HG03280 (cell line): Measurements from ENCODE around the gene TCERG1.
"Not testable (repeated sequence)": the region's sequence is repeated elsewhere in the genome, so short reads cannot be mapped to it uniquely, and the experiment has no call there.

Experiments used
- ATAC-seq: cut with Tn5 transposase; IDR thresholded peaks from one replicate; pipeline ENCODE4 v1.9.1; 2021; ENCODE audit warnings: mild to moderate bottlenecking, moderate library complexity; ENCODE audit not compliant: unreplicated experiment

TCERG1 gene

DNA sequence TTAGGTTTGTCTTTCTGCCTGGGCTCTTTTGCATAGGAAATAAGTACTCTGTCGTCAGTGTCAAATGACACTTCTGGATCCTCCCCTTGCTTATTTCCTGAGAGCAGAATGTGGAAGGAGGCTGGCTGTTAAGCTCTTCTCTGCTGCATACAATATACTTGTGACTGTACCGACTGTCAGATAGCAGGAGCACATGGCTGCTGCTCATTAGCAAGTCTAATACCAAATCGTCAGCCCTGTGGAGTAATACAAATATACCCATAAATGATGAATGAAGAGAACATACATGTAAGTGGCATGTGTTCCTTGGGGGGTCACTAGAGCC, 69.0 kb downstream of the TCERG1 start, which contains the start of gene GPR151:
Gene GPR151, minus strand, starts transcription at position 40 of the 325 bp plus-strand sequence. CDS start 77 bp downstream, outside the sequence.
- ATAC-seq = no peak

DNA sequence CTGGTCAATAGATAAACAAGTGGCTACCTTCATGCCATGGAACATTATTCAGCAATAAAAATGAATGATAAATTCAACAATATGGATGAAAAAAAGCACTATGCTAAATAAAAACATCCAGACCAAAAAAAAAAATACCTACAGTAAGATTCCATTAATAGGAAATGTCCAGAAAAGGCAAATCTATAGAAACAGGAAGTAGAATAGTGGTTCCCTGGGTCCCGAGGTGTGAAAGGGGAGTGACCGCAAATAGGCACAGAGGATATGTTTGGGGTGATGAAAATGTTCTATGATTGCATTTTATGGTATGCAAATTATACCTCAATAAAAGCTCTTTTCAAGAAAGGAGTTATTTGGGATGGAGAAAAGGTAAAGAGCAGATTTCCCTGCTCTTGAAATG, 72.4 kb downstream of the TCERG1 start:
- ATAC-seq = no peak

DNA sequence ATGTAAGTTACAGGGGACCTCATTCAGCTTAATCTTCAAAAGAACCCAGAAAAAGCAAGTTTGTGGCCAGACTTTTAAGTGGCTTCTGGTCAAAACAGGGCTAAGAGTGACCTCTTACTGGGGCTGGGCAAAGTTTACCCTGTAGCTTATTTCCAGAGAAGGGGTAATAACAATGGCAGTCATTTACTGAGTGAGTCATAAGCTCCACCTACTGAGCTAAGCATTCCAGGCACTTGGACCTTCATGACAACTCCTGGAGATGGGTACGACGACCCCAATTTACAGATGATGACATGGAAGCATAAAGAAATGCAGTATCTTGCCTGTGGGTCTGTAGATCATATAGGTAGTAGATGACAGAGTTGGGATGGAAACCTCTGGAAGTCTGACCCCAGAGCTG, 73.6 kb downstream of the TCERG1 start:
- ATAC-seq = no peak

DNA sequence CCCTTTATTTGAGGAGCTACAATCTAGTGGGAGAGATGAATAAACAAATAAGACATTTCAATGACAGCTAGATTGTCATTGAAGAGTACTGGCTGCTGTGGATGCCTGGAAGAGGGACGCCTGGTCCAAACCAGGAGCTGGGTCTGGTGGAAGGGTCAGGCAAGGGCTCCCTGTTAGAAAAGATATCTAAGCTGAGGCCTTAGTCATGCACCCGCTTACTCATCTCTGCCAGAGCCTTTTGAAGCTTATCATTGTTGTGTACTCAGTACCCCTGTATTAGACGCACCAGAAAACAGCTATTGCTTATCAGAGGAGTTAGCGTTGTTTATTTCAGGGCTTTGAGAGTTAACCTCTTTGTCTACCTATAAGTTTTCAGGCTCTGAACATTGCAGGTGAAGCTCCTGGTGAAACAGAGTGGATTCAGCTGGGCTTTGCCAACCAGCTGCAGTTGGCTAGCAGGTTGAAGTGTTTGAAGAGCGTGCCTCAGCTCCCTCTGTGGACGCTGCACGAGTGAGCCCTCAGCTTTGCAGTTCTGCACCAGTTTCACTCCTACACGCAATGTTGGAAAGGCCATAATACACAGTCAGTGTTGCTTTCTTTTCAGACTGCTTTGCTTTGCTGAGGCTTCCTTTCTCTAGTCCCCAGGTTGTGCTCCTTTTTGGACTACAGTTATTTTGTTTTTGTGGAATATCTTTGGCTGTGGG, 74.4 kb downstream of the TCERG1 start:
- ATAC-seq = no peak

DNA sequence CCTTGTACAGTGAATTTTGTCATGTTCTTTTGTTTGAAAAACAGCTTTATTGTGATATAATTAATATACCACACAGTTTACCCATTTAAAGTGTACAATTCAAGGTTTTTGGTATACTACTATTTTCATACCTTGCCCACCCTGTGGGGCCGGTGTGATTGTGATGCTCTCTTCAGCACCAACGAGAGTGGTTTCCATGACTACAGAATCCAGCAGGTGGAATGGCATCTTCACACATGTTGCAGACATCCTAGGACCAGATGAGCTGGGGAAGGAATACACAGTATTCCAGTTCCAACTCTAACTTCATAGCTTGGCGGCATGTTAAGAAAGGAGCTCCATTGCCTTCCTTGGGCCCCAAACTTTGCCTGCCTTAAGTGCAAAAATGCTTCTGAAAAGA, 76.6 kb downstream of the TCERG1 start:
- no peak for ATAC-seq

DNA sequence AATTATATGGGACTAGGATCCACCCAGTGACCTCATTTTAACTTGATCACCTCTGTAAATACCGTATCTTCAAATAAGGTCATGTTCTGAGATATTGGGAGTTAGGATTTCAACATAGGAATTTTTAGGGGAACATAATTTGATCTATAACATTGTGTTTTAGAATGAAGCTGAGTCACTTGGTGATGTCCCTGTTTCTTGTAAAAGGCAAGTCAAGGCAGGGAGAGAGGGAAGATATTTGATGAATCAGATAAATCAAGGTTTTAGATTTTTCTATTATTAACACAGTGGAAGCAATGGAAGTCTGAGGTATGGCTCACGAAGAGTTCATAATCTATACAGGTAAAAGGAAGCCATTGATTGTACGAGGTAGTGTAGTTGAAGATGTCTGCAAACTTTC, 80.7 kb downstream of the TCERG1 start:
- no peak for ATAC-seq

DNA sequence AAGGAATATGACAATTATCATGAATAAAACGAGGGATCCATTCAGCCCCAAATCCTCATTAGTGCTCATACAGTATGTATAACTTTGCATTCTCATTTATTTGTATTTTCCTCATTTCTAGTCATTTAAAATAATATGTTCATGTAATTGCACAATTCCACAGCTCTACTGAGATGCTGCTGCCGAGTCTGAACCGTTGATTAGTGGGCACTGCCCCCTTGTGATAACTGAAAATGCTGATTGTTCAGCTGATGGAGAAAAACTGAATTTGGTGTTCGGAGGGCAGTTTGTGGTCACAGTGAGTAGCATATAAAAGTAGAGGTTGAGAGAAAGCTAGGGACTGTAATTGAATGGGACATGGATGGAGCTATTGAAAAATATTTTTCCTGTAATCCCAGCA, 81.1 kb downstream of the TCERG1 start:
- no peak for ATAC-seq

DNA sequence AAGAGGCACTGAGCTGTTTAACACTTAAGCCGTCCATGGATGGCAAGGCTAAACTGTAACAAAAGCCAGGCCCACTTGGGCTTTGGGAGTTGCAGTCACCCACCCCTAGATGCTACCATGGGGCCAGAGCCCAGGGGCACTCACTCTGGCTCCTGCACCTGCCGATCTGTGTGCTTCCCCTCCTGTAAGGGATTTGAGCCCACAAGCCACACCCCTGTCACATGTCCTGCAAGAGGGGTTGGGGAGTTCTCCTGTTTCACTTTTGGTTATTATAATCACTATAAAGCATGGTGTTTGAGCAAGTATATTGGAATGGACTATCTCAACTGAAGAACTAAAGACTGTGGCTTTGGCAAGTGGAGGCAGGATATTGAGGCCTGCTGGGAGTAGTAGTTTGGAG, 82.9 kb downstream of the TCERG1 start:
- ATAC-seq = no peak

DNA sequence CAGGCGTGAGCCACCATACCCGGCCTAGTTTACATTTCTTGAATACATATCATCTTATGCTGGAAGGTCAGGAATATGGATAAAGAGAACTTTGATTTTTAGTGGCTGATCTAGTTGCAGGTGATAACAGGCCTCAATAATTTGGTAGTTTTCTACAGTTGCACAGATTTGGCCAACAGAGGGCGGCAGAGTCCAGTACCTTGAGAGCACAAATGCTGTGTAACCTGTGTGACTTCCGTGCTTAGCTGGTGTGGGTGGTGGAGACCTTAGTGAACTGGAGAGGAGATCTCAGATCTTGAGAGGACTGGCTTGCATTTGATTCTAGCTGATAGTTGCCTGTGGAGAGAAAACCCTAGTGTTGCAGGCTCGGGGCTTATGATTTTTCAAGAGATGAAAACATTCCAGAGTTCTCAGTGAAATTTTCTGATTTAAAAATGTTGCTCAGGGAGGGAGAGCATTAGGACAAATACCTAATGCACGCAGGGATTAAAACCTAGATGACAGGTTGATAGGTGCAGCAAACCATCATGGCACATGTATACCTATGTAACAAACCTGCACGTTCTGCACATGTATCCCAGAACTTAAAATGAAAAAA, 86.2 kb downstream of the TCERG1 start:
- ATAC-seq = peak; percentile 98

DNA sequence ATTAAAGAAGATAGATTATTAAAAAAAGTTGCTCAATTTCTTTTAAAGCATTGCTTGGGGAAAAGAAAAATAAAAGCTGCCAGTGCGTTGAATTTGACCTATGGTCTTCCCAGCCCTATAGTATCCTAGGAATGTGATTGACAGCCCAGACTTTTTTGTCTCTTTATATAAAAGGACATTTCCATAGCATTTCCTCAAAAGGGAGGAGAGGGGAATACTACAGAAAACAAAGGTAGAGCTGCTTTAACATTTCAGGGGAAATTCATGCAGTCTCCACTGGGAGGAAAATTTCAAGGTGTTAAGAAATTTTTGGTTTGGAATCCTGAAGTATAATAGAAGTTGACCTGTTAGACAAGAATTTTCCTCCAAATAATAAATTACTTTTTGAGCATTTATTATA, 86.7 kb downstream of the TCERG1 start:
- no peak for ATAC-seq

DNA sequence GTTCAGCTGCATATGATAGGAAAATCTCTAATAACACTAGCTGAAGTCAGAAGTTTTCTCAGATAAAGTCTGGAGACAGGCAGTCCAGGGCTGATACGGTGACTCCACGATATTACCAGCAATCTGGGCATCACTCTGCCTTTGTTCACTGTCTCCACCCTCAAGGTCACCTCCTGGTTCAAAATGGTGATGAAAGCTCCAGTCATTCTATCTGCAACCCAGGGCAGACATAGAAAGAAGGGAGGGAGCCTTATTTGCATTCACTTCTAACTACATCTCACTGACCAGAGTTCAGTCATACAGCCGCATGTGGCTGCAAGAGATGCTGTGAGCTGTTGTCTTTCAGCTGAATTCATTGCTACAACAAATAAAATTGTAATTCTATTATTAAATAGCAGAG, 91.3 kb downstream of the TCERG1 start:
- no peak for ATAC-seq

DNA sequence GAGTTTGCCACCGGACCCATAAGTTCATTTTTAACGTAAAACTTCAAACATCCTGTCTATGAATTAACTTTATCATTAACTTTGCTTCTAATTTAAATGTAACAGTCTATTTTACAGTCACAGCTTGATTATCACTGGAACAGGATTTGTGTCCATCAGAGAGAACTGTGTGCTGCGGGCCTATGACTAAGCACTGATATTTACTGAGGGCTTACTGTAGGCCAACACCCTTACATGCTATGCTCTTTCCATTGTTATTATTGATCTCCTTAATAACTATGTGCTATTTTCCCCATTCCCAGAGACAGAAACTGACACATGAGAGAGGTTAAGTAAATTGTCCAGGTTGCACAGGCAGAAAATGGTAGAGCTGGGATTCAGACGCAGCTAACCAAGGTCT, 92.8 kb downstream of the TCERG1 start:
- ATAC-seq = no peak

DNA sequence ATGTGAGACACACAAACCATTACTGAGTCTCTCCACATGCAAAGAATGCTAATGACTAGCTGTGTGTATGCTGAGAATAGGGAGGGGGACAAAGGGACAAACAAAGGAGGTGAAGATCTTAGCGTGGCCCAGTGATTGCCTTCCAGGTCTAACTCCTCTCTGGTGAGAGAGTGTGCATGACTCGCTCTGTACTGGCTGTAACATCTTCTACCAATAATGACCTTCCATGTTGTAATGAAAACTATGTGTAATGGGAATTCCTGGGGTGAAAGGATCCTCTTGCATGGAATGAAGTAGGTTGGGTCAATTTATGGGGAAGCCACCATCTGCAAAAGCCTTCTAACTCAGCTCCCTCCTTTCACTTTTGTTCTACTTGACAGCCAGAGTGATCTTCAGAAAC, 93.3 kb downstream of the TCERG1 start:
- no peak for ATAC-seq

DNA sequence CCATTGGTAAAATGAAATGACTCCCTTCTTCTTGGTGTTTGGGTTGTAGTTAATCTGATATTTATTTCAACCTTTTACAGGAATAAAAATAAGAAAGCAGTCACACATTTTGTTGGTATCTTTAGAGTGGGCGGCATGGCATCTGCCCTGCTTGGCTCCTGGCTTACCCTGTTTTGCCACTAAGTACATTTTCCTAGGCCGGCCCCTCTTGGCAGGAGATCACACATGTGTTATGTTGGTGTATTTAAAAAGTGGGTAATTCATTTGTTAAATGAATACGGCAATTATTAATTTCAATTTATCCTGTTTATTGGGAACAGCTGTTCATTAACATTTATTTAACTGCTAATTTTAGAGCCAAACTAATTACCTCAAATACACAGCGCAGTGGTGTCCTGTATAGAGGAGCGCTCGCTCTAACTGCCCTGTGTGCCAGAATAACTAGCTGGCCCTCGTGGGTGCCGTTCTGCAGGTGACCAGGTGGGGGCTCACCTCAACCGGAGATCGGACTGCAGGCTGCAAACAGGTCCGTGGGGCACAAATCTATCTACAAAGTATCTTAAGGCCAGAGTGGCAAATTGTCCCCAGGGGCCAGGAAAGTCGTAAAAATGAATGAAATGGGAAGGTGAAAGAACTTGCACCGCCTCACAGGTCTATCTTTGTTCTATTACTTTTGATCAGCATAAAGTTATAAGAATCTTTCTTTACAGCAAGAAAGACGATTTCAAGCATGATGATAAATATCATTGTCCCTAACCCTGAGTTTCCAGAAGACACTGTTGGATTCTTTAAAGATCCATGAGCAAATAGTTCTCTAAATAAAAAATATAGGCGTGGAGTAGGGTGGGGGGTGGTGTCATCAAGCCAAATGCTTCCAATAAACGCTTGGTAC, 95.1 kb downstream of the TCERG1 start:
- peak; percentile 98 for ATAC-seq

DNA sequence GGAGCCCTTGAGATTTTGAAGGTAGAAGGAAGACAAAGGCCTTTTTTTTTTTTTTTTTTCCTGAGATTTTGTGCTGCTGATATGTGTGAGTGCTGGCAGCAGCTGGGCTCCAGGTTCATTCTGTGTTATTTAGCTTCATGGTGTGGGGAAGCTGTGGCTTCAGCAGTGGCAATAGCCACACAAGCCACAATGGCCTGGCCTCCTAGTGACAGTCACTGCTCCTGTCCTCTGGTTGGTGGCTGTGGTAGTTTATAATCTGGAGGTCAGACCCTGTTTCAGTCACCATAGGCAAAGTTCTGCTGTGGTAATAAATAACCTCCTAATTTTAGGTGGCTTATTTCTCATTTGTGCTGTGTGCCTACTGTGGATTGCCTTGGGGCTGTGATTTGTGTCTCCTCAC, 97.1 kb downstream of the TCERG1 start:
- ATAC-seq = no peak

DNA sequence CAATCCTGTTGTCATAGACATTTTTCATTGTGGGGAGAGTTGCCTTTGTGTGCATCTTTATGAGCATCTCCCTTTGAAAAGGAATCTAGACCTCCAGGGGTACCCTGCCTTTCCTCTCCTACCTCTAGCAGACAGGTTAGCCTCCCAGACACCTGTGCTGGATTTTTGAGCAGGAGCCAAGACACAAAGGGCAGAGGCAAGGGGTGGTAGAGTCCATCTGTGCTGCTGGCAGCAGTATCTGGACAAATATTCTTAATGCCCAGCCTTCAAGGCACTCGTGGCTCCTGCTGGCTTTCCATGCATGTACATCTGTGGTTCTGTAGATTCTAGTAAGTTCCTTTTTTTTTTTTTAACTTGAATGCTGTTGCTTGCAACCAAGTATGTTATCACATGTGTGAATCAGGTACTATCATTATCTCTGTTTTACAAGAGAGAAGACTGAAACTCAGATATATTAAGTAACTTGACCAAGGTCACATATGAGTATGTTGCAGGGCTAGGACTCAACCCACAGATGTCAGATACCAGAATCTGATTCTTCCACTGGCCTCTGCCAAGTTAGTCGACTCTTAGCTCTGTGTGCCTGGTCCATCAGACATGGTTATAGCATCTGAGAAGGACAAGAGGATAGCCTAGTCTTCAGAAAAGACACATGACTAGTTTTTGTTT, 101.8 kb downstream of the TCERG1 start:
- no peak for ATAC-seq

DNA sequence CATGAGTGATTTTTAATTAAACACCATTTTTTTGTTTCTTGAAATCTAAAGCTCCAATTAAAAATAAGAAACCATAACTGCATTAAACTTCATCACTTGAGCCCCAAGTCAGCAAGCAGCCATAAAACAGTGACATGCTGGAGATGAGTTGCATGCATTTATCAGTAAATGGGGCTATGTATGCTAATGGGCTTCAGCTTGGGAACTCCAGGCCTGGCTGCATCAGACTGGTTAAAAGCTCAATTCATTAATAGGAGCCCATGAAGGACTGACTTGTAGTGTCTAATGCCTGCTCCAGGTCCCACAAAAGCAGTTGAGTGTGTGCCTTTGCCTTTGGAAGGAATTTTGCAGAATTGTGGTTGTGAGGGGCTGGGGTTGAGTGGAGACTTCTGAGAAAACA, 102.5 kb downstream of the TCERG1 start:
- ATAC-seq = no peak

DNA sequence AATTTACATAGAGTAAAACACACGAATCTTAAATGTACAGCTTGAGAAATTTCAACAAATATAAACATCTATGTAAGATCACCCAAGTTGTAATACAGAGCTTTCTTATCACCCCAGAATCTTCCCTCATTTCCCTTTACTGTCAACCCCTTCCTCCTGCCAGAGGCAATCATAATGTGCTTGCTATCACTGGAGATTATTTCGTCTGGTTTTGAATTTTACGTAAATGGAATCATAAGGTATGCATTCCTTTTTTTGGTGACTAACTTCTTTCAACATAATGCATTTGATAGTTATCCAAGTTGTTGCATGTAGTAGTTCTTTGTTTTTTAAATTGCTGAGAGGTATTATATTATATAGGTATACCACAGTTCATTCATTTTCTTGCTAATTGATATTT, 106.3 kb downstream of the TCERG1 start:
- no peak for ATAC-seq

DNA sequence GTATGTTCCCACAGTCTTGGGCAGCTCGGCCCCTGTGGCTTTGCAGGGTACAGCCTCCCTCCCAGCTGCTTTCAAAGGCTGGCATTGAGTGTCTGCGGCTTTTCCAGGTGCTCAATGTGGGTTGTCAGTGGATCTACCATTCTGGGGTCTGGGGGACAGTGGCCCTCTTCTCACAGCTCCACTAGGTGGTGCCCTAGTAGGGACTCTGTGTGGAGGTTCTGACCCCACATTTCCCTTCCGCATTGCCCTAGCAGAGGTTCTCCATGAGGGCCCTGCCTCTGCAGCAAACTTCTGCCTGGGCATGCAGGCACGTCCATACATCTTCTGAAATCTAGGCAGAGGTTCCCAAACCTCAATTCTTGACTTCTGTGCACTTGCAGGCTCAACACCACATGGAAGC, 109.8 kb downstream of the TCERG1 start:
- ATAC-seq = not testable (repeated sequence)

DNA sequence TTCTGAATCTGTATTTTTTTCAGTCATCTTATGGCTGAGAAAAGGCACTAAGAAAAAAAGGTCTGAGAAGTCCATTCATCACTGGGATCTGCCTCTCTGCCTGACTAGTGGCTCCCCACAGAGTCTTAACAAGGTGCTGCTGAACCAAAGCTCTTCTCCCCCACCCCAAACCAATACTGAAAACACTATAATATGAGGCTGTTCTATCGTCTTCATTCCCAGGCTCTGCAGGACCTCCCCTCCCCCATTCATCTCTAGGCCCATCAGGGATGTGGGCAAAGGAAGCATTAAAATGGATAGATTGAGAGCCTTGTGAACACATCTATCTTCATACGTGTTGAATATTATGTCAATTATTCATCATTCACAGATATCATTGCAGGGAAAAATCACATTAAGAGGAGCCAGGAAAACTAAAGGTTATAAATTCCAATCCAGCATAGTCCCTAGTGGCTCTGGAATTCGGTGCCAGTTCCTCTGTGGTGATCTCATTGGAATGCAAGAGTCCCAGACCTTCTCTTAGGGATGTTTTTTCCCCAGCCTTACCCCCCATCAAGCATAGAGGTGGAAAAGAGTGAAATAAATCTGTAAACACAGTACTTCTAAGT, 113.2 kb downstream of the TCERG1 start:
- ATAC-seq = no peak
